GM23248 (cell line): ENCODE data around the gene ANKRD50.

ENCODE experiments used
- EZH2 ChIP-seq: fragments of 200-600 bp; sonication (generic); IDR thresholded peaks from 2 replicates; pipeline ENCODE4 v1.6.1; 2018; ENCODE audit warnings: antibody characterized with exemption, mild to moderate bottlenecking; ENCODE audit not compliant: insufficient read depth, poor library complexity, severe bottlenecking
- EZH2phosphoT487 ChIP-seq: fragments of 200-600 bp; sonication (generic); IDR thresholded peaks from 2 replicates; pipeline ENCODE4 v1.6.1; 2018; ENCODE audit warnings: antibody characterized with exemption, moderate library complexity, mild to moderate bottlenecking, low read depth; ENCODE audit not compliant: insufficient read depth

- TF ChIP-seq EZH2 (no peak), EZH2phosphoT487 (no peak)
Measured at GRCh38 chr4:124641715-124642381, 70.7 kb downstream of the ANKRD50 start.
